Stimulated activated naive CD4-positive, alpha-beta T cell (primary cell): ENCODE results near the gene CST8.

Source experiments
- DNase-seq, 6 experiments: peaks; one replicate each; lab custom pipeline; 2025; lab: John Stamatoyannopoulos, UW

CST8 gene

GRCh38 chr20:23476015-23476754, 14.7 kb upstream of the CST8 start:
- no peak for DNase-seq

DNA sequence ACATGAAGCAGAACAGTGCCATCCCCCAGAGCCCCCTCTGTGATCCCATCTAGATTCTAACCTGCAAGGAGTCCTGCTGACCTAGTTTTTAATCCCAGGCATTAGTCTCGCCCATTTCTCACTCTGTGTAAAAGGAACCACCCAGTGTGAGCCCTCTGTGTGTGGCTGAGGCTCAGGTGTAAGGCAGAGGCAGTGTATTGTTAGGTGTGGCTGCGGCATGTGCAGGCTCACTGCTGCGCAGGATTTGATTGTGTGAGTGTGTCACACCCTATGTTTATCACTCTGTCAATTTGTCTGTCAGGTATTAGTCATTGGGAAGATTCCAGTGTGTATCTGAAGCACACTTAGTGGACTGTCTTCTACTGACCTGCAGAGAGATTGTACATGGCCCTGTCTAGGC, 13.7 kb upstream of the CST8 start:
- no peak for DNase-seq

DNA sequence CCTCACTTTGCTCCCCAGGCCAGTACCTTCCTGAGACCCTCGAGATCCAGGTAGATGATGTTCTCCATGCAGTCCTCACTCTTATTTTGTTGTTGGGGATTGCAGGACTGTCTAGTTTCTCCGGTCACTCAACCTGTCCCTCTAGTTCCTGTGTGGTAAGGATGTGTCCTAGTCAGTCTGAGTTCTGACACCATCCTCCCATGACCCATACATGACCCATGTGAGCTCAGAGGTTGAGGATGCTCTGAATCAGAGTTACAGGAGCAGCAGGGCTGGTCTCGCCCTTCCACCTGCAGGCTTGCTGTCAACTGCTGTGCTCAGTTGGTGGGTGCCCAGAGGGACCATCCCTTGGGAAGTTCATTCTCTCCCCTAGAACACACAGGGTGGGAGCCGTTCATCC, 11.9 kb upstream of the CST8 start:
- DNase-seq = no peak

DNA sequence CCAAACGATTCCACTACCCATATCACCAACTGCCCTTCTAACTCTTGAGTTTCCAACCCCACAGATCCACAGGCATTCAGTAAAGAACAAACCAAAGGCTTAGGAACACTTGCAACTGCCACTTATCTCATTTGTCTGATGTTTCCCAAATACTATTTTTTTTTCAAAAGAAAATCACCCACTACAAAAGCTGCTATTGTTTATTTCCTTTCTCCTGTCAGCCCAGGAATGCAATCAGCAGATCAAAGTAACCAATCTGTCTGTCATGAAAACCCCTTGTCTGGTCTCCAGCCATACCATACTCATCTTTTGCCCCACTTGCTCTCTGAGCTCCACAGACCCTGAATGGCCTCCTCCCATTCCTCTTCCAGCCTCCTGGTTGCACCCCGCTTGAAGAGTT, 8.8 kb upstream of the CST8 start:
- no peak for DNase-seq

DNA sequence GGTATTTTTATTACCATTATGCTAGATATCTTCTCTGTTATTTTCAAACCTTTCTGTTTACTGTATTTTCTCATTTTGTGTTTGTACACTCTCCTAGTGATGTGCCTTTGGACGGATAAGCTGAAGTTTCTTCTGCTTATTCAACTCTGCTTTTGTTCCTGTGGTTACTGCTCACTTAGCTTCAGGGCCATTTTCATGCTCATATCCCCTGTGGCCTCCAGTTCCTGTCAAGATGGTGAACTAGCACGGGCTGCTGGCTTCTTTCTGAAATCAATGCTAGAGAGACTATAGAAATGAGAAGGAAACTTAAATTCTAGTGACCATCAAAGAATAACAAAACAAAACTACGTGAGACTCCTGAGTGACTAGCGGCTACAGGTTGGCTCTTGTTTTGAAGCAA, 6.8 kb upstream of the CST8 start:
- DNase-seq = no peak

DNA sequence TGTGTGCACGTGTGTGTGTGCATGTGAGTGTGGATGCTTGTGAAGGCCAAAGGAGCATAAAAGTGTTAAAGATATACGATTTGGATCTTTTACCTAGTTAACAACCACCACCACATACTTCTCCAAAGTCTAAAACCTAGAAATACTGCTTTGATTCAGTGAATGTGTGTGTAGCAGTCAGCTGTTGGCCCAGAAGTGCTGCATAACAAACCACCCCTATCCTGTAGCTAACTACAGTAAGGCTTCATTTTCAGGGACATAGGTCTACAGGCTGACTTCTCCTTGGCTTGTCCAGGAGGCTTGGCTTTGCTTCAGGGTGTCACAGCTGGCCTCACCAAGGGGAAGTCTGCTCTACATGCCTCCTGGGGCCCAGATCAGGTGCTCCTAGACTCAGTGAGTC, 2.4 kb upstream of the CST8 start:
- no peak for DNase-seq

DNA sequence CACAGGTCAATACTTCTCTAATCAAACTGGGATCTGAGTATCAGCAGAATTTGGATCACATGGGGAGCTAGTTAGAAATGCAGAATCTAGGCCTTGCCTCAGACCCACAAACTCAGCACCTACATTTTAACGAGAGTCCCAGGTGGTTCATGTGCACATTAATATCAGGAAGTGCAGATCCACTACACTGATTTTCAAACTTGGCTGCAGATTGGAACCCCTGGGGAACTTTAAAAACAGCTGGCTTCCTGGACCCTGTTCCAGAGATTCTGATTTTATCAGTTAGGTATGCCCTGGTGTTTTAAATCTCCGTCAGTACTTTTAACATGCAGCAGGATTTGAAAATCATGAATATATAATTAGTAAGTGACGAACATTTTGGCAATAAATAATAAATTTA, 1.9 kb upstream of the CST8 start:
- DNase-seq = no peak

DNA sequence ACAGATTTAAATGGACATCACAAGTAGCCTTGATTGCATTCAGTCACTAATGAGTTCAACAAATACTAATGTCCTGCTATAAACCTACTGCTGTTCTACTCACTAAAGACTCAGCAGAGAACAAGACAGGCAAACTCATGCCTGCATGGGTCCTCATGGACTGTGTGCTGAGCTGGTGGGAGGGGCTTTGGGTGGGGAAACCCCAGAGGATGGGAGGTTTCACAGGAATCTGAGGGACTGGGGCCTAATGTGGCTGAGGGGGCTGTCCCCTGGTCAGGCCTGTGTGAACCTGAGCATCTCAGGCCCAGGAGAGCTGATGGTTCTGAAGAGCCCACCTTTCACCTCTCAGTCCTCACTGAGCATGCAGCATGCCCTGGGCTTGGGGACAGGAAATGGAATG, 1.4 kb downstream of the CST8 start:
- no peak for DNase-seq

DNA sequence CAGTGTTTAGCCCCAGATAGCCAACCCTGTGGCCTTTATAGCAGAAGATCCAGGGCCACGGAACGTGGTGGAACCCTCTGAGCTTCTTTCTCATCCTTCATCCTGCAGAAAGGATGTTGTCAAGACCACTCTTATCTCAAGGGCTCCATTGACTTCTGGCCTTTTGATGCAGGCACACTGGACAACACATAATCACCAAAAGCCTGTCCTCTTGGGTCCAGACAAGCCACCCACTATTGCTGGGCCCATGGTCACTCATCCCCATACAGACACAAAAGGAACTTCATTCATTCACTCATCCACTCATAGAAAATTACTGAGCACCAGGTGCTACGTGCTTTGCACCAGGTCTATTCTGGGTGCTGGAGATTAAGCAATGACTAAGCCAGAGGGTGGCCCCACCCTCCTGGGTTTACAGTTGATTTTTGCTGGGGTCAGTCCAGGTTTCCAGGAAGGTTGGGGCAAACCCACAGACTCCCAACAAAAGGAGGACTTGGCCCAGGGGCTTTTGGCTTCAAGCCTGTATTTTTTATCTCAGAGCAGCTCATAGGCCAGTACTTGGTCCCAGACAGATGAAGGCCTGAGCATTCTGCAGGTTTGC, 2.4 kb downstream of the CST8 start:
- DNase-seq = no peak

- DNase-seq = no peak
These were observed 6.6 kb downstream of the CST8 start for GRCh38 chr20:23497536-23497935.

- no peak for DNase-seq
These were observed 11.0 kb downstream of the CST8 start for GRCh38 chr20:23501926-23502325.

- DNase-seq = no peak
These were observed 12.7 kb downstream of the CST8 start for GRCh38 chr20:23503649-23504048.

- no peak for DNase-seq
These were observed 16.4 kb downstream of the CST8 start for GRCh38 chr20:23507346-23507745.

GRCh38 chr20:23508449-23509229, 17.7 kb downstream of the CST8 start:
- DNase-seq = no peak

GRCh38 chr20:23509247-23509913, 18.5 kb downstream of the CST8 start:
- DNase-seq = no peak

DNA sequence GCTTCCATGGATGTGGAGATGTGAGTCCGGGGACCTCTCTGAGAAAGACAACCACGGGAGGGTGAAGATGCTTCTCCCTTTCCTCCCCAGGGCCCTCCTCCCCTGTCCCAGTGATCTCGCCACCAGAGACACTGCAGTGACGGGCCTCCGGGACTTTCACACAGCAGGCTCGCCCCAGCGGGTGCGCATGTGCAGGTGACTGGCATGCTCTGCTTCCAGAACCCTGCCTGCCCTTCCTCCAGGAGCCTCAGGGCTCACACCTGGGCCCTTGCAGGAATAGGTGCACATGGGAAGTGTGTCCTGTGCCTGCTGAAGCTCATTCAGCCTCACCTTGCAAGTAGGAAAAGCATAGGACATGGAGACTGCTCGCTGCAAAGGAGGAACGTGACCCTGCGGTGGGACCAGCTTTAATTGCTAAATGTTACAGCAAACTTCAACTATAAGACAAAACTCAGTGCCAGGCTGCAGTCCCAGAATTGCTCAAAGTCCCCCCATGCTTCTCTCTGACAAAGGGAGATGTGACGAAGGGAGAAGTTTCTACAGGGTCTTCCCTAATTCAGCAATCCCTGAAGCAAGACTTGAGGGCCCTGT, 19.2 kb downstream of the CST8 start:
- no peak for DNase-seq

- DNase-seq = no peak
These were observed 22.2 kb downstream of the CST8 start for GRCh38 chr20:23513164-23513563.

DNA sequence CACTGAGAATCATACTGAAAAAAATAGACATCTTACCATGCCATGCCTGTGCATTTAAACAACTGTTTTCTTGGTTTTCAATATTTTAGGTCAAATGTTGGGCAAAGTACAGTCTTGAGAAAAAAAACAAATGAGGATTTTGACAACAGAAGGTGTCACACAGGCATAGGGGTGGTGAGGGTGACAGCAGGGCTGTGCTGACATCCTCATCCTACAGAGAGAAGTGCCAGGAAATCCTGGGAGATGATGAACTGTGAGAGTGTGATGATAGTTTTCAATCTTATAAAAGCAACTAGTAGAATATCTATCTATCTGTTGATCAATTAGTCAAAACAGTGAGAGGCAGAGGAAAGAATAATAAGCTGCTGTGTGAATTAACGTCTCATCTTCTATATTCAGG, 23.9 kb downstream of the CST8 start:
- DNase-seq = no peak

GRCh38 chr20:23515250-23515939, 24.5 kb downstream of the CST8 start:
- no peak for DNase-seq

DNA sequence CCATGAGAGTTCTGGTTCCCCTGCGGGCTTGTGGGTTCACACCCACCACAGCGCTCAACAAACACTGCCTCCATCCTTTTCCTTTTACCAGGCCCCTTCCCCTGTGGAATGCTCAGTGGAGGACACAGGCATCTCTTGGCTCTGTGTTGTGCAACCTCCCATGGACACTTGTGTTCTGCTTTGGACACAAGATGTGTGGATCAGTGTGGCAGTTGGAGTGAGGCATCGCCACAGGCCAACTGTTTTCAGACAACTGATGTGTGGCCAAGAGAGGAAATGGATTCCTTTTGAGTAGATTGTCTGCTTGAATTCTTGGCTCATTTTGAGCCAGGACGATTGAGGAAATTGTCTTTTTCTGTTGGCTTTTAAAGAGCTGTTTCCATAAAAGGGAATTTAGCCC, 26.8 kb downstream of the CST8 start:
- DNase-seq = no peak

DNA sequence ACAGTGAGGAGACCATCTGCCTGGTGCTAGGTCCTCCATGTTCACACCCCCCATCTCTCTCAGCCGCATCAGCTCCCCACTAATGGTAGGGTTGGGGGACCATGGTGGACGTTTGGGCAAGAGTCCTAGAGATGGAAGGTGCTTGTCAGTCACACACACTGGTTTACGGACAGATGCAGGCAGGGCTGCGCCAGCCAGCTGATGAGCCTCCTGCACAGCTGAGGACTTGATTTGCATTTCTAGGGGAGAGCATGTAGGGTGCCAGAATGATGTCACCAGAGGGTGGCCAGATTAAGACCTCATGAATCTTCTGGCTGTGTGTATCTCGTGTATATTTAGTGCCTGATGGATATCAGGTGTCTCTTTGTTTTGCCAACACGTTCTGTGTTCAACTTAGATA, 28.6 kb downstream of the CST8 start:
- DNase-seq = no peak

- DNase-seq = no peak
These were observed 29.3 kb downstream of the CST8 start for GRCh38 chr20:23520185-23520584.
